Cerebellar nuclear complex (tissue), 1 donor: Measurements from ENCODE around the gene RALGAPA1.

Experiments
- DNase-seq, 2 experiments: peaks; one replicate each; lab custom pipeline; 2025; lab: John Stamatoyannopoulos, UW

The RALGAPA1 gene

GRCh38 chr14:35535483-35536112 lies 273.5 kb downstream of the RALGAPA1 start:
- DNase-seq = no peak

GRCh38 chr14:35534873-35535482 lies 274.1 kb downstream of the RALGAPA1 start:
- DNase-seq = no peak

- DNase-seq = no peak
Observed at GRCh38 chr14:35534208-35534872, 274.8 kb downstream of the RALGAPA1 start.

GRCh38 chr14:35533357-35534207 lies 275.5 kb downstream of the RALGAPA1 start, which contains the start of gene INSM2:
TSS of gene INSM2 (plus strand) at chr14:35534164. CDS start at chr14:35534253, 89 bp downstream.
- peak in 1 of 2 experiments; percentile 26 for DNase-seq

GRCh38 chr14:35532783-35533356 lies 276.2 kb downstream of the RALGAPA1 start:
- DNase-seq = no peak

GRCh38 chr14:35531960-35532747 lies 276.9 kb downstream of the RALGAPA1 start:
- no peak for DNase-seq

GRCh38 chr14:35526962-35527361 lies 282.1 kb downstream of the RALGAPA1 start:
- no peak for DNase-seq

GRCh38 chr14:35525695-35526094 lies 283.4 kb downstream of the RALGAPA1 start:
- DNase-seq = no peak

GRCh38 chr14:35519986-35520385 lies 289.1 kb downstream of the RALGAPA1 start:
- DNase-seq = no peak

GRCh38 chr14:35515916-35516315 lies 293.2 kb downstream of the RALGAPA1 start:
- no peak for DNase-seq

GRCh38 chr14:35512765-35513164 lies 296.3 kb downstream of the RALGAPA1 start:
- DNase-seq = no peak

- no peak for DNase-seq
Observed at GRCh38 chr14:35509846-35510245, 299.2 kb downstream of the RALGAPA1 start.

- no peak for DNase-seq
Observed at GRCh38 chr14:35506927-35507326, 302.2 kb downstream of the RALGAPA1 start.

GRCh38 chr14:35506461-35506860 lies 302.6 kb downstream of the RALGAPA1 start:
- DNase-seq = no peak

- DNase-seq = no peak
Observed at GRCh38 chr14:35504260-35504659, 304.8 kb downstream of the RALGAPA1 start.

GRCh38 chr14:35503646-35504045 lies 305.4 kb downstream of the RALGAPA1 start:
- no peak for DNase-seq

GRCh38 chr14:35499180-35499579 lies 309.9 kb downstream of the RALGAPA1 start:
- DNase-seq = no peak

GRCh38 chr14:35495278-35495677 lies 313.8 kb downstream of the RALGAPA1 start:
- no peak for DNase-seq

GRCh38 chr14:35492569-35493014 lies 316.5 kb downstream of the RALGAPA1 start:
- DNase-seq = no peak
